GM18951 (cell line): ENCODE results near the gene CNIH3.

Experiments used
- POLR2A ChIP-seq: IDR thresholded peaks from 4 replicates; pipeline ENCODE4 v1.6.1; 2011; ENCODE audit warnings: mild to moderate bottlenecking; ENCODE audit not compliant: insufficient read length, insufficient read depth; ENCODE audit errors: extremely low read depth
- in situ Hi-C: fragments of 300-500 bp; cut with MboI; formaldehyde crosslinking; loops from one replicate; pipeline ENCODE4 v1.12.0; 2022; ENCODE audit warnings: low sequenced_read_pairs, mixed read lengths, inconsistent platforms; ENCODE audit not compliant: unreplicated experiment

The CNIH3 gene

GRCh38 chr1:224640018-224640417 is 23.9 kb downstream of the CNIH3 start:
- in situ Hi-C loops = no loop called here
- no peak for TF ChIP-seq POLR2A

GRCh38 chr1:224640587-224640986 is 24.5 kb downstream of the CNIH3 start:
- in situ Hi-C loops = no loop called here
- no peak for TF ChIP-seq POLR2A

- in situ Hi-C loops = no loop called here
- no peak for TF ChIP-seq POLR2A
Observed at GRCh38 chr1:224641030-224641429, 24.9 kb downstream of the CNIH3 start.

- in situ Hi-C loops = no loop called here
- no peak for TF ChIP-seq POLR2A
Observed at GRCh38 chr1:224643653-224644052, 27.5 kb downstream of the CNIH3 start.

- no peak for TF ChIP-seq POLR2A
- in situ Hi-C loops = no loop called here
Observed at GRCh38 chr1:224644553-224645154, 28.5 kb downstream of the CNIH3 start.

- in situ Hi-C loops = no loop called here
- TF ChIP-seq POLR2A = no peak
Observed at GRCh38 chr1:224647449-224647848, 31.3 kb downstream of the CNIH3 start.

GRCh38 chr1:224650290-224650689 is 34.2 kb downstream of the CNIH3 start:
- no peak for TF ChIP-seq POLR2A
- in situ Hi-C loops = no loop called here

GRCh38 chr1:224651188-224651587 is 35.1 kb downstream of the CNIH3 start:
- TF ChIP-seq POLR2A = no peak
- in situ Hi-C loops = no loop called here

GRCh38 chr1:224656392-224656791 is 40.3 kb downstream of the CNIH3 start:
- no peak for TF ChIP-seq POLR2A
- in situ Hi-C loops = no loop called here

GRCh38 chr1:224660074-224660473 is 44.0 kb downstream of the CNIH3 start:
- no peak for TF ChIP-seq POLR2A
- in situ Hi-C loops = no loop called here

- no peak for TF ChIP-seq POLR2A
- in situ Hi-C loops = no loop called here
Observed at GRCh38 chr1:224662870-224663269, 46.8 kb downstream of the CNIH3 start.

GRCh38 chr1:224665016-224665415 is 48.9 kb downstream of the CNIH3 start:
- no peak for TF ChIP-seq POLR2A
- in situ Hi-C loops = no loop called here

GRCh38 chr1:224666078-224666477 is 50.0 kb downstream of the CNIH3 start:
- TF ChIP-seq POLR2A = no peak
- in situ Hi-C loops = no loop called here

GRCh38 chr1:224666913-224667312 is 50.8 kb downstream of the CNIH3 start:
- no peak for TF ChIP-seq POLR2A
- in situ Hi-C loops = no loop called here

- in situ Hi-C loops = no loop called here
- no peak for TF ChIP-seq POLR2A
Observed at GRCh38 chr1:224668984-224669383, 52.9 kb downstream of the CNIH3 start.
